H1 (cell line): ENCODE data around the gene FANK1. TPM values are rescaled to one million over a fixed set of nuclear protein-coding genes. Genes with fewer than 3 reads are reported as not detected.

Experiments
- CTCF ChIA-PET: fragments of 300-600 bp; sonication (Branson Sonifier 250); formaldehyde crosslinking; loops from one replicate; lab custom pipeline; 2021; ENCODE audit not compliant: partially characterized antibody; lab: Charles Lee
- POLR2A ChIA-PET: fragments of 300-600 bp; sonication (Branson Sonifier 250); formaldehyde crosslinking; loops from one replicate; lab custom pipeline; 2021; ENCODE audit warnings: inconsistent platforms; ENCODE audit not compliant: partially characterized antibody; lab: Charles Lee
- DNase-seq, 2 experiments: peaks; one replicate each; pipeline versions ENCODE4 v3.0.0 to v3.0.0-alpha.2; 2010 to 2022; ENCODE audit warnings: low spot score in 2 of 2, low read depth in 1 of 2, mixed read lengths in 1 of 2
- FAIRE-seq: peaks from 2 replicates; lab custom pipeline; 2011; peaks lifted over from hg19 to GRCh38; lab: Jason Lieb, UNC
- H2AFZ ChIP-seq: 2 replicates; pipeline ENCODE4 v1.8.1; 2012; ENCODE audit warnings: low read length, inconsistent platforms
- H2AK5ac ChIP-seq: 2 replicates; pipeline ENCODE4 v1.6.1; 2013; ENCODE audit warnings: low read depth, low read length
- H2BK120ac ChIP-seq: replicated peaks from 2 replicates; pipeline ENCODE3; 2013; ENCODE audit warnings: low read depth, low read length, inconsistent platforms
- H2BK12ac ChIP-seq: 2 replicates; pipeline ENCODE4 v1.6.1; 2013; ENCODE audit warnings: low read depth, low read length
- H2BK15ac ChIP-seq: 2 replicates; pipeline ENCODE4 v1.6.1; 2013; ENCODE audit warnings: low read length
- H2BK20ac ChIP-seq: 2 replicates; pipeline ENCODE4 v1.6.1; 2013; ENCODE audit warnings: low read length
- H2BK5ac ChIP-seq: 2 replicates; pipeline ENCODE4 v1.6.1; 2013; ENCODE audit warnings: low read depth, low read length
- H3K14ac ChIP-seq: 2 replicates; pipeline ENCODE4 v1.6.1; 2013; ENCODE audit warnings: inconsistent platforms; ENCODE audit not compliant: insufficient read length
- H3K18ac ChIP-seq: 2 replicates; pipeline ENCODE4 v1.6.1; 2013; ENCODE audit warnings: low read length; ENCODE audit errors: extremely low read depth
- H3K23ac ChIP-seq: 2 replicates; pipeline ENCODE4 v1.6.1; 2013; ENCODE audit warnings: inconsistent platforms; ENCODE audit not compliant: insufficient read length
- H3K23me2 ChIP-seq: 2 replicates; pipeline ENCODE4 v1.6.1; 2013; ENCODE audit warnings: low read depth, low read length
- H3K27ac ChIP-seq: 2 replicates; pipeline ENCODE4 v1.6.1; 2011; ENCODE audit warnings: low read depth, low read length, inconsistent platforms
- H3K27me3 ChIP-seq, 4 experiments: replicated peaks in 1 of 4; 1 replicate in 1 of 4; 2 replicates in 3 of 4; pipeline versions ENCODE4 v1.6.1 to v1.8.1; 2011 to 2013; ENCODE audit warnings: low read length in 3 of 4, mild to moderate bottlenecking in 3 of 4, inconsistent platforms in 2 of 4, mixed read lengths in 2 of 4, moderate library complexity in 1 of 4; ENCODE audit not compliant: control insufficient read depth in 3 of 4, insufficient read depth in 3 of 4; ENCODE audit errors: extremely low read depth in 1 of 4
- H3K36me3 ChIP-seq, 4 experiments: 2 replicates each; pipeline versions ENCODE4 v1.6.1 to v1.8.1; 2011 to 2013; ENCODE audit warnings: mild to moderate bottlenecking in 4 of 4, low read length in 3 of 4, moderate library complexity in 2 of 4, control low read depth in 1 of 4, inconsistent platforms in 1 of 4; ENCODE audit not compliant: insufficient read depth in 4 of 4, control insufficient read depth in 2 of 4
- H3K4ac ChIP-seq: replicated peaks from 2 replicates; pipeline ENCODE3; 2013; ENCODE audit warnings: low read length, low read depth, mixed read lengths, inconsistent platforms; ENCODE audit not compliant: insufficient read length
- H3K4me1 ChIP-seq, 4 experiments: replicated peaks in 1 of 4; 1 replicate in 1 of 4; 2 replicates in 3 of 4; pipeline versions ENCODE4 v1.6.1 to v1.8.1; 2011 to 2013; ENCODE audit warnings: low read length in 3 of 4, inconsistent platforms in 2 of 4, mixed read lengths in 1 of 4; ENCODE audit not compliant: insufficient read depth in 4 of 4, control insufficient read depth in 3 of 4
- H3K4me2 ChIP-seq, 2 experiments: 2 replicates each; pipeline versions ENCODE4 v1.6.1 to v1.8.1; 2011 to 2013; ENCODE audit warnings: low read depth in 2 of 2, low read length in 2 of 2, control low read depth in 1 of 2, inconsistent platforms in 1 of 2, mild to moderate bottlenecking in 1 of 2; ENCODE audit not compliant: insufficient read depth in 1 of 2
- H3K4me3 ChIP-seq, 4 experiments: fragments of 200-600, 300-600 bp in 1 of 4; sonication (generic), shearing (Covaris generic), sonication (Bioruptor Twin) in 1 of 4; 2 replicates each; pipeline versions ENCODE4 v1.5.1 to v1.8.1; 2011 to 2016; ENCODE audit warnings: low read length in 4 of 4, low read depth in 3 of 4, control low read depth in 2 of 4, inconsistent platforms in 2 of 4, mild to moderate bottlenecking in 2 of 4, mixed read lengths in 1 of 4, moderate library complexity in 1 of 4; ENCODE audit not compliant: insufficient read depth in 2 of 4; ENCODE audit errors: extremely low read depth in 1 of 4
- H3K56ac ChIP-seq: replicated peaks from 2 replicates; pipeline ENCODE3; 2013; ENCODE audit warnings: low read depth, mild to moderate bottlenecking, mixed read lengths, low read length, inconsistent platforms; ENCODE audit not compliant: insufficient read length
- H3K79me1 ChIP-seq: 2 replicates; pipeline ENCODE4 v1.6.1; 2013; ENCODE audit warnings: low read depth, low read length, control low read depth
- H3K79me2 ChIP-seq, 2 experiments: 2 replicates each; pipeline versions ENCODE4 v1.6.1 to v1.8.1; 2012 to 2013; ENCODE audit warnings: low read length in 2 of 2, mild to moderate bottlenecking in 2 of 2, inconsistent platforms in 1 of 2; ENCODE audit not compliant: insufficient read depth in 2 of 2, control insufficient read depth in 1 of 2
- H3K9ac ChIP-seq, 4 experiments: replicated peaks in 1 of 4; 1 replicate in 1 of 4; 2 replicates in 3 of 4; pipeline versions ENCODE4 v1.6.1 to v1.8.1; 2011 to 2013; ENCODE audit warnings: low read depth in 3 of 4, low read length in 3 of 4, control low read depth in 2 of 4, mild to moderate bottlenecking in 2 of 4, moderate library complexity in 2 of 4, inconsistent platforms in 1 of 4; ENCODE audit errors: extremely low read depth in 1 of 4
- H3K9me3 ChIP-seq, 2 experiments: 2 replicates each; pipeline versions ENCODE4 v1.6.1 to v1.8.1; 2012 to 2013; ENCODE audit warnings: mild to moderate bottlenecking in 2 of 2, moderate library complexity in 2 of 2, control low read depth in 1 of 2, inconsistent platforms in 1 of 2, low read depth in 1 of 2, low read length in 1 of 2, mixed read lengths in 1 of 2; ENCODE audit not compliant: insufficient read depth in 2 of 2
- H4K20me1 ChIP-seq, 2 experiments: replicated peaks in 1 of 2; 2 replicates each; pipeline versions ENCODE3 to v1.8.1; 2011 to 2013; ENCODE audit warnings: inconsistent platforms in 2 of 2, low read length in 2 of 2, mild to moderate bottlenecking in 1 of 2; ENCODE audit not compliant: insufficient read depth in 2 of 2, control insufficient read depth in 1 of 2
- H4K5ac ChIP-seq: 2 replicates; pipeline ENCODE4 v1.6.1; 2013; ENCODE audit warnings: low read length, low read depth, mixed read lengths, inconsistent platforms; ENCODE audit not compliant: insufficient read length
- H4K8ac ChIP-seq: 2 replicates; pipeline ENCODE4 v1.8.0; 2013; ENCODE audit warnings: mild to moderate bottlenecking, moderate library complexity, low read length, inconsistent platforms; ENCODE audit not compliant: insufficient read depth; ENCODE audit errors: extremely low read depth
- H4K91ac ChIP-seq: replicated peaks from 2 replicates; pipeline ENCODE3; 2013; ENCODE audit warnings: low read length, mixed read lengths, inconsistent platforms; ENCODE audit not compliant: insufficient read length
- ATF3 ChIP-seq: IDR thresholded peaks from 2 replicates; pipeline ENCODE4 v1.6.1; 2011; ENCODE audit warnings: low read depth, mild to moderate bottlenecking, low read length; ENCODE audit not compliant: insufficient read depth
- BACH1 ChIP-seq: IDR thresholded peaks from 2 replicates; pipeline ENCODE4 v1.6.1; 2012; ENCODE audit warnings: low read length, improper control_type of control experiment
- CBX5 ChIP-seq: fragments of 300-800, 300-1000 bp; sonication (generic); IDR thresholded peaks from 2 replicates; pipeline ENCODE4 v1.7.1; 2016; ENCODE audit warnings: antibody characterized with exemption, low read length, low read depth
- CEBPB ChIP-seq: IDR thresholded peaks from 2 replicates; pipeline ENCODE4 v1.6.1; 2012; ENCODE audit warnings: low read depth, low read length
- FOSL1 ChIP-seq: IDR thresholded peaks from 2 replicates; pipeline ENCODE4 v1.6.1; 2011; ENCODE audit warnings: mild to moderate bottlenecking, low read depth, low read length, moderate library complexity; ENCODE audit not compliant: insufficient read depth
- GABPA ChIP-seq: IDR thresholded peaks from 2 replicates; pipeline ENCODE4 v1.6.1; 2011; ENCODE audit warnings: mild to moderate bottlenecking, low read length, moderate library complexity, borderline replicate concordance; ENCODE audit not compliant: insufficient read depth
- KDM5A ChIP-seq: fragments of 200-600 bp; IDR thresholded peaks from 2 replicates; pipeline ENCODE4 v1.7.1; 2012; ENCODE audit warnings: mild to moderate bottlenecking, low read length, inconsistent platforms, mixed read lengths
- MAFK ChIP-seq: IDR thresholded peaks from 2 replicates; pipeline ENCODE4 v1.6.1; 2012; ENCODE audit warnings: low read depth, mild to moderate bottlenecking, improper control_type of control experiment, low read length
- NANOG ChIP-seq: IDR thresholded peaks from 2 replicates; pipeline ENCODE4 v1.6.1; 2011; ENCODE audit warnings: low read length, low read depth, mild to moderate bottlenecking, inconsistent platforms; ENCODE audit not compliant: insufficient read depth, poor library complexity, severe bottlenecking
- PHF8 ChIP-seq: fragments of 200-600 bp; sonication (generic); conservative IDR thresholded peaks from 2 replicates; pipeline ENCODE4 v1.7.1; 2012; ENCODE audit warnings: low read depth, mild to moderate bottlenecking, inconsistent platforms, low read length, moderate library complexity
- SP2 ChIP-seq: IDR thresholded peaks from 2 replicates; pipeline ENCODE4 v1.6.1; 2012; ENCODE audit warnings: mild to moderate bottlenecking, low read length, inconsistent platforms
- SP4 ChIP-seq: IDR thresholded peaks from 2 replicates; pipeline ENCODE4 v1.6.1; 2012; ENCODE audit warnings: low read length, inconsistent platforms
- TBP ChIP-seq: IDR thresholded peaks from 2 replicates; pipeline ENCODE4 v1.6.1; 2011; ENCODE audit warnings: low read depth, low read length, improper control_type of control experiment
- TEAD4 ChIP-seq: IDR thresholded peaks from 2 replicates; pipeline ENCODE4 v1.6.1; 2012; ENCODE audit warnings: low read depth, low read length, inconsistent platforms, mixed read lengths
- WGBS, 2 experiments: shearing (Covaris generic) in 1 of 2; methylation state at CpG; one replicate each; pipeline versions ENCODE4 v1.1.6 to v1.1.7; 2013 to 2015; ENCODE audit warnings: low lambda C conversion rate in 2 of 2, mixed read lengths in 2 of 2, inconsistent platforms in 1 of 2, low coverage in 1 of 2, missing lambda C conversion rate in 1 of 2; ENCODE audit not compliant: insufficient replicate concordance in 2 of 2, insufficient coverage in 1 of 2, insufficient read length in 1 of 2; ENCODE audit errors: extremely low coverage in 1 of 2, missing lambda C conversion rate in 1 of 2; 5-methylcytosine and 5-hydroxymethylcytosine counted together
- polyA plus RNA-seq, 7 experiments: library from polyadenylated mRNA; depleted of rRNA in 3 of 7; stranded (reverse) in 5 of 7; unstranded in 2 of 7; fragments of >200 nt in 5 of 7; fragments of 200-250 nt in 2 of 7; gene quantifications; 1 replicate in 5 of 7; 2 replicates in 1 of 7; 4 replicates in 1 of 7; pipeline versions ENCODE4 v1.2.1 to v1.2.3, GENCODE V29; 2011 to 2013; ENCODE audit warnings: missing spikeins in 2 of 7, mixed read lengths in 2 of 7
- total RNA-seq: library from RNA; stranded (reverse); fragmentation: NEBNext Ultra II Directional; extraction: Animal tissue kit (Norgen Biotek cat#: 25700); gene quantifications from 2 replicates; pipeline ENCODE4 v1.2.1, GENCODE V29; 2021

Gene FANK1
- total and polyA plus RNA-seq, 2 of the 8 experiments (the other 6 are each of a cell fraction or from before 2014, with no cell fraction given), result 1.2 TPM; not detected in 1

DNA sequence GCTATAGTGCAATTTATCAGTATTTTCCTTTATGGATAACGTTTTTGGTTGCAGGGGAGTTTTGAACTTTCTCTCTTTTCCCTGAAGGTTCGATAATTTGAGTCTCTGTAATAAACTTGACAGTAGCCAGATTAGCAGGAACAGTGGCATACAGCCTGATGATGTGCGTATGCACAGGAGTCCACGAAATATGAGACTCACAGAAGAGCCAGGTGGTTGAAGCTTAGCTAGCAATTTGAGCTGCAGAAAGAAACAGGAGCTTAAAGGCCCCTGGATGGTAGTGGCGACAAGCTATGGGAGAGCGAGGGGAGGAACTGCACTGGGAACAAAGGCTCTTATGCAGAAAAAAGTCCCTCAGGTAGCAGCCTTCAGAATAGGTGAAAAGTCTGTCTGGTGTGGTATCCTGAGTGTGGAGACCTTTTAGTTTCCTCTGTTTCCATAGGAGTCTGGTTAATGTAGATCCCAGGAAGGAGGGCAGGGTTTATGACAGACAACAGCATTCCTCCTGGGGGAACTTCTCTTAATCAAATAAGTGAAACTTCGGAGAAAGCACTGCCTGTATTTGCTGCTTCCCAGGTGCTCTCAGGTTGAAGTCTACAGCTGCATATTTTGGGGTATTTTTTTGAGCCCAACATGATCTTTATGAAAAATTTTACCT lies 32.7 kb downstream of the FANK1 start:
- Histone ChIP-seq H4K8ac (no peak overlapping the region), H3K4me2 (no peak overlapping the region), H3K56ac (no peak overlapping the region), H2BK20ac (no peak overlapping the region), H3K27me3 (no peaks in the 10 kb centered on the region), H3K4me3 (no peak overlapping the region), H3K9ac (no peak overlapping the region), H3K18ac (no peak overlapping the region), H3K14ac (no peak overlapping the region), H3K9me3 (peaks cover 3% of the 10 kb centered on the region in 2 experiments; a peak in 3 of 4 replicates), H3K36me3 (no peaks in the 10 kb centered on the region), H3K79me1 (no peaks in the 10 kb centered on the region), H3K27ac (no peak overlapping the region), H2BK12ac (no peak overlapping the region), H3K4me1 (no peaks in the 10 kb centered on the region), H4K20me1 (no peaks in the 10 kb centered on the region), H2AK5ac (no peak overlapping the region), H4K5ac (no peak overlapping the region), H3K23ac (no peak overlapping the region), H4K91ac (no peak overlapping the region), H2BK5ac (no peak overlapping the region), H2BK15ac (no peak overlapping the region), H3K79me2 (no peaks in the 10 kb centered on the region), H2AFZ (no peak overlapping the region), H2BK120ac (no peak overlapping the region), H3K4ac (no peak overlapping the region), H3K23me2 (no peaks in the 10 kb centered on the region)
- 82% methylated on average over 7 of the region's 7 CpGs; no CpG with 5 or more reads in 1 of the 2 experiments for whole genome bisulfite sequencing, 2 experiments
- no peak for DNase-seq
- FAIRE-seq, result no peak
- CTCF ChIA-PET, result interaction anchor here (1.2 kb wide), 1 partner anchor 48 kb away, joined by 3 read pairs; no protein-coding TSS in a partner anchor
- POLR2A ChIA-PET, result no interaction called here
- TF ChIP-seq TBP, result no peak
- no peak for TF ChIP-seq BACH1
- no peak for TF ChIP-seq MAFK
- no peak for TF ChIP-seq CBX5
- no peak for TF ChIP-seq KDM5A
- no peak for TF ChIP-seq SP2
- no peak for TF ChIP-seq GABPA
- no peak for TF ChIP-seq ATF3
- no peak for TF ChIP-seq CEBPB
- no peak for TF ChIP-seq SP4
- no peak for TF ChIP-seq NANOG
- no peak for TF ChIP-seq TEAD4
- no peak for TF ChIP-seq FOSL1
- no peak for TF ChIP-seq PHF8
